ENCODE data around the gene MKX.

The MKX gene

GRCh38 chr10:27742195-27743011 lies 3.2 kb downstream of the MKX start:
- DNase-seq: peak; percentile 75 to 81

DNA sequence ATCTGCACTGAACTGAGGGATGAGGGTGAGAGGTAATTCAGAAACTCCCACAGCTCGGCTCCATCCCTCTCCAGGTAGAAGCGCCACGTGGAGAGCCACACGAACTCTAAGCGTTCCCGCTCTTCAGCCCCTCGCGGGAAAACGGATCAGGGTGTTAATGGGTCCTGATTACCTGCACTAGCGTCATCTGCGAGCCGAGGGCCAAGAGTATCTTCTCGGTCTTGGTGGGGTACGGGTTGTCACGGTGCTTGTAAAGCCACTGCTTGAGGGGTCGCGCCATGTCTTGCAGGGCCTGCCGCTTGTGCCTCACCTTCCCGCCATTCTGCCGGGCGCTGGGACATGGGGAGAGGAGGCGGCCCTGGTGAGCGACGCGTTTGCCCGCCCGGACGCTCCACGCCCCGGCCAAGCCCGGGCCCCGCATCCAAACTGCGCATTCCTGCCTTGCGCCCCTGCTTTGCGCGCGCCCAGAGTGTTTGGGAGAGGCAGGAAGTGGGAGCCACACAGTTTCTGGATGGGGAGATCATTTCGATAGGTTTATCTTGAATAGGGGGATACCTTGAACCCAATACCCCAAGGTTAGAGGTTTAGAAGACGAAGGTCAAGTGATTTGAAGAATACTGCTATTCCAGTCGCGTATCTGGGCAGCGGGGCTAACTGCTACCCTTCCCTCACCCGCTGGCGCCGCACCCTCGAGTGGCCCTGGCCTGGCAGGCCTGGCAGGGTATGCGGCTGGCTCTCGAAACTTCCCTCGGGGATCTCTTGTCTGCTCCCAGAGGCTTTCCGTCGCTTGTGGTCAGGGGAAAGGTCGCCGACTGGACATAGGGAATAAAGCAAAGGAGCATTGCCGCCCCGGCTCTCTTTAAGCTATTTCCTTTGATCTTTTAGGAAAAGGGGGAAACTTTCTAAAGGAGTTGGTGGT lies 4.2 kb downstream of the MKX start:
- no peak for DNase-seq

DNA sequence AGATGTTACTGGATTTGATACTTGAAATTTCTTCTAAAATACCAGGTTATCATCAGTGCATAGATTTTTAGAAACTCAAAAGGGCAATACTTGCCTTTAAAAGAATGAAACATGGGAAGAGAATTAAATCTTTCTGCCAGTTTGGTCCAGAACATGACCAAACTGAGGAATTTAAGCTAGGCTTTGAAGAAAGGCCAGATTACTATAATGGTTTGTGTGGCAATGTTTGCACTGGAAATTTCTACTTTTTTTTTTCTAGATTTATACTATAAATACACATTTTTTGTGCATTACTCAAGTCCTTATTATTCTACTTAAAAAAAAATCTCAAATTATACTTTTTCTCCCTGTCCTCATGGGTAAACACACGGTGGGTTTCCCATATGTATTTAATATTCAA lies 9.2 kb downstream of the MKX start:
- DNase-seq: no peak

DNA sequence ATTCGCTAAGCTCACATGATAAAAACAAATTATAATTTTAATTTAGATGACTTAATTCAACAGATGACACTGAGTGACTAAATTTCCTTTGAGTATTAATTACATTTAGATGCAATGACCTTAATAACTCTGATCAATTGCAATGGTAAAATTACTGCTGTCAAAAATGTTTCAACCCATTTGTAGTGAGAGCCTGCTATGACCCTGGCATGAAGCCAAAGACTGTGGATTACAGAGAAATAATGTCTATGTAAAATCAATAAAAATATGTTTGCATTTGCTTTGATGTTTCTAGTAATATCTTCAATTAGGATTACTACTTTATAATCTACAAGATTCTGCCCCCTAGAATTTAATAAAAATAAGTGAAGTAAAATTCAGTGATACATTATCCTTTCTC lies 15.6 kb downstream of the MKX start:
- DNase-seq: no peak

GRCh38 chr10:27728338-27728737 lies 17.3 kb downstream of the MKX start:
- no peak for DNase-seq

DNA sequence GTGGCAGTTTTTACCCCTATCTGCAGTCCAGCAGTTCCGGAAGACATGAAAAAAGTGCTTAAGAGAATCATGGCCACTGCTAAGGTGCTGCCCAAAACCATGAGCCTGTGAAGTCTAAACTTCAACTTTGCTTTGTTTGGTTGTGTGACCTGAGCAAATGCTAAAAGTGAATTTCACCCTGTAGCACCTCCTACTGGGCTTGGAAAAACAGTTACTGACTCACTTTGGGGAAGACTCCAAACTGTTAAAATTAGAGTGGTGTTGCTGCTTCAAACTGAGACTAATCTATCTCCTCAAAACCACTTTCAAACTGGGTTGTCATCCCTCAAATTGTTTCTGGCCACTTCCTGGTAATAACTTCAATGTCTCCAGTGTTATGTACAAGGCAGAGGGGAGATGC lies 21.3 kb downstream of the MKX start:
- DNase-seq: no peak

- no peak for DNase-seq
These were observed 22.2 kb downstream of the MKX start for GRCh38 chr10:27723436-27723835.

- no peak for DNase-seq
These were observed 25.1 kb downstream of the MKX start for GRCh38 chr10:27720529-27720928.

DNA sequence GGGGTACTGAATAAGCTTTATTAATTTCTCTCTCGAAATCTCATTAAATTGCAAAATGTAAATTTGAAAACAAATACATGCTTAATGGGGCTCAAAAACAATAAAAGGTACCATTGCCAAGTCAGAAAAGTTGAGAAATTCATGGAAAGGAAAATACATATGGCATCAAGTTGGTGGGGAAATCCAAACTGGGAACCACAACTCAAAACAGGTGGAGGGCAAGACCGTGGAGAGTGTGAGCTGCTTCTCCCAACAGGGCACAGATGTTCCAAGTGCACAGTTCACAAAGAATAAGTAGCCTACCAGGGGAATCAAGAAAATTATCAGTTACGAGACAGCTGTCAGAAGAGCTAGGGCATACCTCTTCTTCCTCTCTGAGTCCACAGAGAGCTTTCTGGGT lies 26.6 kb downstream of the MKX start:
- DNase-seq: no peak

DNA sequence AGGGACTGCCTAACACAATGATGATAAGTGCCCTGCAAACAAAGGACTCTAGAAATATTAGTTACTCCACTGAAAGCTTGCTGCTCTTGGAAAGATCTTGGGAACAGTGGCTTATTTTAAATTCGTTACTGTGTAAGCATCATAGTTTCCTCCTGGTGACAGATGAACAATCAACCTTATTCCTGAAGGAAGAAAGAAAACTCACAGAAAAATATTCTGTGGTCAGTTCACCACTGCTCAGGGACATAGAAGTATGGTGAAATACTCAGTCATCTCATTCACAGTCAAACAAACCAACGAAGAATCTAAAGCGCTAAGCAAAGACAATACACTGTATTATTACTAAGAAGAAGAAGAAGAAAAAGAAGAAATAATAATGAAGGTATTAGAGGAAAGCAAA lies 27.8 kb downstream of the MKX start:
- DNase-seq: no peak

GRCh38 chr10:27717224-27717623 lies 28.4 kb downstream of the MKX start:
- no peak for DNase-seq

- no peak for DNase-seq
These were observed 29.1 kb downstream of the MKX start for GRCh38 chr10:27716521-27716920.

DNA sequence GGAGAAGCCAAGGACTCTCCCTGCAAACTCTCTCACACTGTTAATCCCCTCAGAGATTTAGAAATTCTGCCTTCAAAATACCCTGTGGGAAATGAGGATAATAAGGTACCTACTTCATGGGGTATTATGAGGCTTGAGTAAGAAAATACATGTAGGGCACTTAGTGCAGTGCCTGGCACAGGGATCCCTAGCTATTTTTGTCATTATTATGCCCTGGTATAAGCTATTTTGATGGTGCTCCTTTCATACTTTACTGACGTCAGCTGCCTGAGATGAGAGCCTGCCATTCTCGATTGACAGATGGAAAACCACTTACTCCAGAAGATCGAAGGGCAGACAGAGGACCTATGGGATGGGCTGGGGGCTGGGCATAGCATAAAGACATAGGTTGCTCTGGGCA lies 30.1 kb downstream of the MKX start:
- no peak for DNase-seq

DNA sequence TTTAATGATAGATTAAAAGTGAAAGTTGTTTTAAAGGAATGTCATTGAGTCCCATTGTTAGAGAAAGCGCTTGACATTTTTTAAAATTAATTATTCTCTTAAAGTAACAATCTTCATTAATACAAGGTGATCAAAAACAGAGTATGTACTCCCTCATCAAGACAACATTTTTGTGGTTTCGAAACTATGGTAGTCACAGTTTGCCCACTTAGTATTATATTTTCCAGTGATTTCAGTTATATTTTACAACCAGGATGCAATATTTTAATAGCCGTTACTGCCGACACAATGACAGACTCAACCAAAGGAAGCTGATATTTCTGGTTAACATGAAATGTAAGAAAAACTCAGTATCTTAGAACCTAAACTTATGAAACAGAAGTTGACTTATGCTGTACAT lies 31.3 kb downstream of the MKX start:
- DNase-seq: no peak

DNA sequence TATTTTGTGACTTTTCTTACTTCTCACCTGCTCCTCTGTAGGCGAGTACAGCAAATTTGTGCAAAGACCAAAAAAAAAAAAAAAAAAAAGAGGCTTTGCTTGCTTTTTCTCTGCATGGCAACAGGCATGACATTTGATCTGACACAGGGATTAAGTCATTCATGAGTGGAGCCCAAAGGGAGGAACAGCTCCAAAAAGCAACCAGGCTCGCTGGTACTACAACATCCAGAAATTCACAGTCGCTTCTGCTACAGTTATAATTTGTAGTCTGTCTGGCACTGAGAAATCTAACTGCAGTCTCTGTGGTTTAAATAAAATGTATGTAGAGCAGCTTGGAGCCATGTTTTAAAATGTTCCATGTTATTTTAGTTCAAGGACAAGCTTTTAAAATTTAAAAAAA lies 31.7 kb downstream of the MKX start:
- no peak for DNase-seq

- no peak for DNase-seq
These were observed 35.6 kb downstream of the MKX start for GRCh38 chr10:27710014-27710413.

DNA sequence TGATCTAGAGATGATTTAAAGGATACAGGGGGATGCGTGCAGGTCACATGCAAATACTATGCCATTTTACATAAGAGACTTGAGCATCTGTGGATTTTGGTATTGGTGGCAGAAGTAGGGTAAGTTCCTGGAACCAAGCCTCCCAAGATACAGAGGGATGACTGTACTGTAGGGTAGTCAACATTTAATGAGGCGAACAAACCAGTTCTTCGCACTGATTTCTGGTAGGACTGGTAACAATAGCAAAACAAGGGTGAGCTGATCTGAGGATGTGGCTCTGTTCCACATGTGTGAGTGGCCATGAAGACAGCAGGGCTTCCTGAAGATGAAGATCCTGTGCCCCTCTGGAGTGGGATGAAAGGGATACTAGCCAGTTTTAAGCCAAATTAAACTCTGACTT lies 36.3 kb downstream of the MKX start:
- no peak for DNase-seq

GRCh38 chr10:27701938-27702537 lies 43.6 kb downstream of the MKX start:
- DNase-seq: no peak

DNA sequence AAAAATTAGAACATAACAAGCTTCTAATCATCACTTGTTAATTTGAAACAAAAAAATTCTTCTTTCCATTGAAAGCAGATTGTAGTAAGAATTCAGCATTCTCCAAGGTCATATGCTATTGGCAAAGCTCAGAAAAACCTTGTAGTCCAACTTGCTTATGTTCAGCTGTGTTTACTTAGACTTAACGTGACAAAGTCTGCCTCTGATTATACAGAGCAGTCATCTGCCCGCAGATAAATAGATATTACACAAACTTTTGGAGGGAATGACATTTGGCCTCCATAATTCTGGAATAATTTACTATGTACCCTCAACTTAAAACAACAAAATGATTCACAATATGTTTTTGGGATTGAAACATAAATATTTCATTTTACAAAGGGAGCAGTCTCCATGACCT lies 45.8 kb downstream of the MKX start:
- no peak for DNase-seq

DNA sequence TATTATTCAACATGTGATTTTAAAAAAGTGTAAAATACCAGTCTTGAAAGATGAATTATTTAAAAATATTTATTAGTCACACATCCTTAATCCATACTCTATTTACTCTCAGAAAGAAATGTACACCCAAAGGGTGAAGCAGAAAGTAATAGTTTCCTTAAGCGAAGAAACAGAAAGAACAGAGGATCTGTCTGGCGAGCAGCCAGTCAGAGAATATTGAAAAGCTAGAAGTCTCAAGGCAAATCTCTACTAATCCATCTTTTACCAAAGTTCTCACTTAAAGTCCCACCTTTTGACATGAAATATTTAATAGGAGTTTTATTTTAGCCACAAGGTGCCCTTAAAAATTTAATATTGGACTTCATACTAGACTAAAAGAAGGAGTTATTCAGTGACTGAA lies 46.7 kb downstream of the MKX start:
- DNase-seq: no peak

GRCh38 chr10:27696466-27696865 lies 49.2 kb downstream of the MKX start:
- no peak for DNase-seq

GRCh38 chr10:27695706-27696105 lies 49.9 kb downstream of the MKX start:
- no peak for DNase-seq

DNA sequence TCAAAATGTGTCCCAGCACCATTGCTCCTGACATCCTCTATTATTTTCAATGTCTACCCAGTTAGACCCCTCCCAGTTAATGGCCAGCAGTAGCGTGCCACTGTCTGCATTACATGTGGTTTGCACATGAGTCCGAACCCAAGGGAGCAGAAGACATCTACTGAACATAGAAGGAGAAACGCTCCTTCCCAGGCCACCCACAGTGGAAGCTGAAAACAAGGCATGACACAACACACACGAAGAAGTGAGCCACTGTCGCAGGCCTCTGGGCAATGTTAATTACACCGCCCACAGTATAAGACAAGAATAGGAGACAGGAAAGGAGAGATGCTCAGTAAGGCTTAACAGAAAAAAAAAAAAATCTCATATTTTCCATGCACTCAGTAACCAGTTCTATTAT lies 50.5 kb downstream of the MKX start:
- no peak for DNase-seq

DNA sequence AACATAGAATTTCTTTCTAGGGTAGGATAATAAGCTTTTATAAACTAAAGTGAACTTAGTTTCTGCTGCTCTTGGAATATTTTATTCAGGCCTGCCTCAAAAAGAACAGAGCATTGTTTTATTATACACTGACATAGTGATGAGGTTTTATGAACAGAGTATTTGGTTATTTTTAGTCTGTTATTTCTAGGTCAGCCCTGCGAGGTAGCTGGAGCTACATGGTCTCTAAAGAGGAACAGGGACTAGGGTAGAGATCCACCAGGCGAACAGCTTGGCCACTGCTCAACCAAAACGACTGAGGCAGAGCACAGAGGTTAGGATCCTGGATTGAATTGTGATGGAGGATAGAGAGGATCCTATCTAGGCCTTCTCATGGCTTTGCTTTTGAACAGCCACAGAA lies 53.0 kb downstream of the MKX start:
- DNase-seq: no peak
